ENCODE results near the gene ARHGAP26. TPM values are rescaled to one million over a fixed set of nuclear protein-coding genes. Genes with fewer than 3 reads are reported as not detected.

The ARHGAP26 gene
- total RNA-seq, 1 donor from 2014 or later: 8.9 TPM

- no peak for DNase-seq (ENCODE audit: low spot score in 2 of 2, unreplicated experiment in 2 of 2)
- Mint-ChIP-seq H3K27me3 (ENCODE audit: low read depth) (no peaks in the 10 kb centered on the region), H3K27ac (no peak overlapping the region), H3K36me3 (no peaks in the 10 kb centered on the region), H3K9me3 (no peaks in the 10 kb centered on the region), H3K4me1 (peaks cover 10% of the 10 kb centered on the region), H3K4me3 (no peak overlapping the region)
- TF ChIP-seq CTCF (IDR thresholded peaks at IDR 0.05; ENCODE audit: unreplicated experiment): no peak
Measured at GRCh38 chr5:143183989-143184388, 413.8 kb downstream of the ARHGAP26 start.

- H3K4me1 Mint-ChIP-seq: peaks cover 10% of the 10 kb centered on the region
- H3K36me3 Mint-ChIP-seq: no peaks in the 10 kb centered on the region
- H3K4me3 Mint-ChIP-seq: no peak overlapping the region
- DNase-seq (ENCODE audit: low spot score in 2 of 2, unreplicated experiment in 2 of 2): no peak
- peaks cover 11% of the 10 kb centered on the region for H3K9me3 Mint-ChIP-seq
- H3K27ac Mint-ChIP-seq: no peak overlapping the region
- no peaks in the 10 kb centered on the region for H3K27me3 Mint-ChIP-seq (ENCODE audit: low read depth)
- TF ChIP-seq CTCF (IDR thresholded peaks at IDR 0.05; ENCODE audit: unreplicated experiment): no peak
Measured at GRCh38 chr5:143186623-143187022, 416.4 kb downstream of the ARHGAP26 start.

GRCh38 chr5:143187495-143187894, 417.3 kb downstream of the ARHGAP26 start:
- Mint-ChIP-seq H3K36me3 (no peaks in the 10 kb centered on the region), H3K27me3 (ENCODE audit: low read depth) (no peaks in the 10 kb centered on the region), H3K4me1 (peaks cover 10% of the 10 kb centered on the region), H3K4me3 (no peak overlapping the region), H3K9me3 (peaks cover 16% of the 10 kb centered on the region), H3K27ac (no peak overlapping the region)
- no peak for DNase-seq (ENCODE audit: low spot score in 2 of 2, unreplicated experiment in 2 of 2)
- TF ChIP-seq CTCF (IDR thresholded peaks at IDR 0.05; ENCODE audit: unreplicated experiment): no peak

- H3K9me3 Mint-ChIP-seq: peaks cover 16% of the 10 kb centered on the region
- H3K36me3 Mint-ChIP-seq: no peaks in the 10 kb centered on the region
- H3K27me3 Mint-ChIP-seq (ENCODE audit: low read depth): no peaks in the 10 kb centered on the region
- no peak overlapping the region for H3K4me3 Mint-ChIP-seq
- peaks cover 10% of the 10 kb centered on the region for H3K4me1 Mint-ChIP-seq
- no peak for DNase-seq (ENCODE audit: low spot score in 2 of 2, unreplicated experiment in 2 of 2)
- no peak overlapping the region for H3K27ac Mint-ChIP-seq
- TF ChIP-seq CTCF (IDR thresholded peaks at IDR 0.05; ENCODE audit: unreplicated experiment): no peak
Measured at GRCh38 chr5:143188083-143188482, 417.9 kb downstream of the ARHGAP26 start.

GRCh38 chr5:143188692-143189091, 418.5 kb downstream of the ARHGAP26 start:
- Mint-ChIP-seq H3K4me1 (peaks cover 8% of the 10 kb centered on the region), H3K4me3 (no peak overlapping the region), H3K27me3 (ENCODE audit: low read depth) (no peaks in the 10 kb centered on the region), H3K36me3 (no peaks in the 10 kb centered on the region), H3K27ac (no peak overlapping the region), H3K9me3 (peaks cover 16% of the 10 kb centered on the region)
- DNase-seq (ENCODE audit: low spot score in 2 of 2, unreplicated experiment in 2 of 2): no peak
- TF ChIP-seq CTCF (IDR thresholded peaks at IDR 0.05; ENCODE audit: unreplicated experiment): no peak

- Mint-ChIP-seq H3K27ac (no peak overlapping the region), H3K4me3 (no peak overlapping the region), H3K27me3 (ENCODE audit: low read depth) (no peaks in the 10 kb centered on the region), H3K36me3 (no peaks in the 10 kb centered on the region), H3K9me3 (peaks cover 16% of the 10 kb centered on the region), H3K4me1 (peaks cover 8% of the 10 kb centered on the region)
- no peak for DNase-seq (ENCODE audit: low spot score in 2 of 2, unreplicated experiment in 2 of 2)
- no peak for TF ChIP-seq CTCF (IDR thresholded peaks at IDR 0.05; ENCODE audit: unreplicated experiment)
Measured at GRCh38 chr5:143190260-143190810, 420.2 kb downstream of the ARHGAP26 start.

Measured in mesothelial cell of epicardium (in vitro differentiated cells).